Mucosa of stomach (tissue), 1 donor: Measurements from ENCODE around the gene POMT2.

Source experiments
- H3K27me3 ChIP-seq: one replicate; pipeline ENCODE4 v1.7.0; 2013; ENCODE audit warnings: mild to moderate bottlenecking, low read length; ENCODE audit not compliant: control insufficient read depth, insufficient read depth
- H3K36me3 ChIP-seq: one replicate; pipeline ENCODE4 v1.7.0; 2013; ENCODE audit warnings: low read length; ENCODE audit not compliant: control insufficient read depth, insufficient read depth
- H3K4me1 ChIP-seq: one replicate; pipeline ENCODE4 v1.7.0; 2013; ENCODE audit warnings: mild to moderate bottlenecking, low read length; ENCODE audit not compliant: control insufficient read depth, insufficient read depth
- H3K4me3 ChIP-seq: one replicate; pipeline ENCODE4 v1.7.0; 2013; ENCODE audit warnings: low read length
- H3K9ac ChIP-seq: one replicate; pipeline ENCODE4 v1.7.0; 2013; ENCODE audit warnings: mild to moderate bottlenecking, low read length, moderate library complexity
- H3K9me3 ChIP-seq: one replicate; pipeline ENCODE4 v1.7.0; 2013; ENCODE audit warnings: mild to moderate bottlenecking, low read length, moderate library complexity; ENCODE audit not compliant: control insufficient read depth
- donor health status: Pancreatic carcinoma.

POMT2 gene

DNA sequence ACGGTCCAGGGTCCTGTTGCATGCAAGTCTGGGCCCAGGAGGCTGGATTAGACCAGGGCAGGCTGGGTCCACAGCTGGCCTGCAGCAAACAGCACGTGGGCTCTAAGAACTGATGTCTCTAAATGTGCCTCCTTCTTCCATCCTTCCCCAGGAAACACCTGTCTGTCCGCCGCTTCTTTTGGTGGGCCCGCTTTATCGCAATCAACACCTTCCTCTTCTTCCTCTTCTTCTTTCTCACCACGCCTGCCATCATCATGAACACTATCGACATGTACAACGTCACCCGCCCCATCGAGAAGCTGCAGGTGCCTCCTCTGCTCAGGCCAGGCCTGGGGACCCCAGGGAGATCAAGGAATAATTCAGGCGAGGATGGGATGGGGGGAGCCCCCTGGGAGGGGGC lies 77.9 kb downstream of the POMT2 start:
- no peak overlapping the region for H3K4me3 ChIP-seq
- H3K9me3 ChIP-seq, result no peaks in the 10 kb centered on the region
- no peak overlapping the region for H3K9ac ChIP-seq
- H3K27me3 ChIP-seq, result no peaks in the 10 kb centered on the region
- no peaks in the 10 kb centered on the region for H3K4me1 ChIP-seq
- H3K36me3 ChIP-seq, result no peaks in the 10 kb centered on the region

DNA sequence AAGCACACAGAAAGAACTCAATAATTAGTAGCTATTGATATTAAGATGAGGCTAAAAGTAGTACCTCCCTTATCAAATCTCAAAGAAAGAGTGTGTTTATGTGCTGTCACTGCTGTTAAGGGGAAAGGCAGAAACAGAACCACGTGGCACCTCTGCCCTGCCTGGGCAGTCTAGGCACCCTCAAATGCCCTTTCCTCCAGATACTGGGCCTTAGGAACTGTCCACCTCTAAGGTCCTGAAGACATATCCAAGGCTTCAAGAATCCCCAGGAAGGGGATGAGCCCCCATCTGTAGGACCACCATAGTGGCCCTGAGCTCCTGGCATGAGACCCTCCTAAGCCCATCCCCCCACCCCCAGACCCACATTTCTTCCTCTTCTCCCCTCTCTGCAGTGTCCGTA lies 78.7 kb downstream of the POMT2 start:
- no peaks in the 10 kb centered on the region for H3K9me3 ChIP-seq
- no peaks in the 10 kb centered on the region for H3K27me3 ChIP-seq
- no peaks in the 10 kb centered on the region for H3K36me3 ChIP-seq
- H3K4me3 ChIP-seq, result no peak overlapping the region
- H3K4me1 ChIP-seq, result no peaks in the 10 kb centered on the region
- H3K9ac ChIP-seq, result no peak overlapping the region

GRCh38 chr14:77240336-77240915 lies 80.3 kb downstream of the POMT2 start:
- no peak overlapping the region for H3K4me3 ChIP-seq
- H3K9me3 ChIP-seq, result no peaks in the 10 kb centered on the region
- H3K36me3 ChIP-seq, result no peaks in the 10 kb centered on the region
- no peak overlapping the region for H3K9ac ChIP-seq
- no peaks in the 10 kb centered on the region for H3K4me1 ChIP-seq
- no peaks in the 10 kb centered on the region for H3K27me3 ChIP-seq

GRCh38 chr14:77239412-77239811 lies 81.3 kb downstream of the POMT2 start:
- H3K9ac ChIP-seq, result no peak overlapping the region
- H3K4me3 ChIP-seq, result no peak overlapping the region
- no peaks in the 10 kb centered on the region for H3K36me3 ChIP-seq
- H3K9me3 ChIP-seq, result no peaks in the 10 kb centered on the region
- H3K4me1 ChIP-seq, result no peaks in the 10 kb centered on the region
- H3K27me3 ChIP-seq, result no peaks in the 10 kb centered on the region

- Histone ChIP-seq H3K4me1 (no peaks in the 10 kb centered on the region), H3K4me3 (no peak overlapping the region), H3K27me3 (no peaks in the 10 kb centered on the region), H3K9ac (no peak overlapping the region), H3K36me3 (no peaks in the 10 kb centered on the region), H3K9me3 (no peaks in the 10 kb centered on the region)
Measured at GRCh38 chr14:77238996-77239395, 81.7 kb downstream of the POMT2 start.

DNA sequence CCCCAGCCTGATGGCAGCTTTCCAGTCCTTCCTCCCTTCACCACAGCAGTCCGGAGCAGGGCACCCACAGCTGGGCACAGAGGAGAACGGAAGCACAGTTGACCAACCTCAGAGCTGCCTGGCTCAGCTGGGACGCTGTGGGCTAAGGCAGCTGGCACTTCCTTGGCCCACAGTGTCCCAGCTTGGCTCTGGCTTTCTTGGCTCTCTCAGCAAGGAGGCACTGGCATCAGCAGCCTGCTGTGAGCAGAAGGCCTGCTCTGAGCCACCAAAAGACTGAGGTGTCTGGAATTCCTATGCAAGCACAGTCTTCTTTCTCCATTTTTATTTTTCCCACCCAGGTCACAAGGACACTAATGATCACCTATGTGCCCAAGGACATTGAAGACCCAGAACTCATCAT lies 82.3 kb downstream of the POMT2 start:
- Histone ChIP-seq H3K36me3 (no peaks in the 10 kb centered on the region), H3K4me1 (no peaks in the 10 kb centered on the region), H3K9me3 (no peaks in the 10 kb centered on the region), H3K4me3 (no peak overlapping the region), H3K27me3 (no peaks in the 10 kb centered on the region), H3K9ac (no peak overlapping the region)

DNA sequence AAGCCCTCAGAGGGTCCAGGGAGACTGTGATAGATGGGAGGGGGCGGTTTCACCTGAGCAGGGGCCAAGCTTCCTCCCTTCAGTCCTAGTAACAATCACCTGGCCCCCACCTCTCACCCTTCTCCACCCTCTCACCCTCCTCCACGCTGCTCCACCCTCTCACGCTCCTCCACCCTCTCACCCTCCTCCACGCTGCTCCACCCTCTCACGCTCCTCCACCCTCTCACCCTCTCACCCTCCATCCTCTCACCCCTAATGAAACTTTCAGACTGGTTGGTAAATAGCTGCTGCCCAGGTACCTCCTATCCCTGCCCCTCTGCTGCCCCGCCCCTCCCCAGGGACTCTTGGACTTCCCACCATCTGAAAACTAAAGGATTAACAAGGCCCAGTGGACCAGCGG lies 83.9 kb downstream of the POMT2 start:
- Histone ChIP-seq H3K36me3 (no peaks in the 10 kb centered on the region), H3K27me3 (no peaks in the 10 kb centered on the region), H3K4me3 (no peak overlapping the region), H3K9me3 (no peaks in the 10 kb centered on the region), H3K4me1 (no peaks in the 10 kb centered on the region), H3K9ac (no peak overlapping the region)

DNA sequence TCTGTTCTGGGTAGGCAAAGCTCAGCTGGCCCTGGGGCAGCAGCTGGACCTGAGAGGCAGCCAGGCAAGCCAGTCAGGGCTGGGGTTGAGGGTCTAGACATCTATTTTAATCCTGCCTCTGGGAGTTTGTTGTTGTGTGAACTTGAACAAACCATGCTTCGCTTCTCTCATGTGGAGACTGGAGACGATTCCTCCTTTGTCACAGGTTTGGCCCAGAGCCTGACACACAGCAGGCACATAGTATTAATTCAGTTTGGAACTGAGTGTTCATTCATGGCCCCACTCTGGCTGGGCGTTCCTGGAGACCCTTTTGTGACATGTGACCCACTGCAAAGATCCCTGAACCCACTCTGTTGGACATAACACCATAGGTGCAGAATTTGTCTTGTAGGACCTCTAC lies 89.0 kb downstream of the POMT2 start:
- Histone ChIP-seq H3K9ac (no peak overlapping the region), H3K27me3 (no peaks in the 10 kb centered on the region), H3K9me3 (no peaks in the 10 kb centered on the region), H3K36me3 (no peaks in the 10 kb centered on the region), H3K4me1 (no peaks in the 10 kb centered on the region), H3K4me3 (no peak overlapping the region)

- Histone ChIP-seq H3K36me3 (no peaks in the 10 kb centered on the region), H3K4me3 (no peak overlapping the region), H3K9me3 (no peaks in the 10 kb centered on the region), H3K9ac (no peak overlapping the region), H3K27me3 (no peaks in the 10 kb centered on the region), H3K4me1 (no peaks in the 10 kb centered on the region)
Measured at GRCh38 chr14:77230914-77231313, 89.8 kb downstream of the POMT2 start.

GRCh38 chr14:77228056-77228455 lies 92.6 kb downstream of the POMT2 start:
- no peaks in the 10 kb centered on the region for H3K4me1 ChIP-seq
- no peaks in the 10 kb centered on the region for H3K36me3 ChIP-seq
- H3K27me3 ChIP-seq, result no peaks in the 10 kb centered on the region
- H3K4me3 ChIP-seq, result no peak overlapping the region
- no peak overlapping the region for H3K9ac ChIP-seq
- no peaks in the 10 kb centered on the region for H3K9me3 ChIP-seq

- Histone ChIP-seq H3K9me3 (no peaks in the 10 kb centered on the region), H3K9ac (no peak overlapping the region), H3K4me1 (no peaks in the 10 kb centered on the region), H3K4me3 (no peak overlapping the region), H3K36me3 (no peaks in the 10 kb centered on the region), H3K27me3 (peaks cover 5% of the 10 kb centered on the region)
Measured at GRCh38 chr14:77225892-77226557, 94.7 kb downstream of the POMT2 start.

DNA sequence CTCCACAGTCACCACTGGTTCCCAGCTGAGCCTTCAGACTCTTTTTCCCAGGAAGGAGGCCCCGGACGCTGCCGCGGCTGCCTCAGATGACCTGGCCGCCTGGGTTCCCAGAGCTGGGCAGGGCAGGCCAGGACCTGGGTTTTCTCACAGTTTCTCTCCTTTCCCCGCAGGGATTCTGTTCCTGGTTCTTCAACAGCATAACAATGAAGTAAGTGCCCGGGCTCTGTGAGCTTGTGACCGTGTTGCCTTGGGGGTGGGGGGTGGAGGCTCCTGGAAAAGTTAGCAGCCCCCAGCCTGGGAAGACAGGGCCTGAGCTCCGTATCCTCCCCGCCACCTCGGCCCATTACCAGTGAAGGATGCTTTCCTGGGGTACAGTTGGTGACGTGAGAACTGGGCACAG lies 95.4 kb downstream of the POMT2 start:
- Histone ChIP-seq H3K4me1 (no peaks in the 10 kb centered on the region), H3K27me3 (peaks cover 5% of the 10 kb centered on the region), H3K9ac (no peak overlapping the region), H3K36me3 (no peaks in the 10 kb centered on the region), H3K4me3 (no peak overlapping the region), H3K9me3 (no peaks in the 10 kb centered on the region)
